Measurements from ENCODE around the gene LRAT. TPM values are rescaled to one million over a fixed set of nuclear protein-coding genes. Genes with fewer than 3 reads are reported as not detected.
A peak's percentile ranks its signal among the peaks of the same experiment; 100 is the strongest.

LRAT gene
- total and polyA plus RNA-seq, 9 of the 15 experiments (the other 6 are each of a cell fraction or from before 2014, with no cell fraction given) = 0.03 to 0.41 (median 0.07) TPM; not detected in 4

DNA sequence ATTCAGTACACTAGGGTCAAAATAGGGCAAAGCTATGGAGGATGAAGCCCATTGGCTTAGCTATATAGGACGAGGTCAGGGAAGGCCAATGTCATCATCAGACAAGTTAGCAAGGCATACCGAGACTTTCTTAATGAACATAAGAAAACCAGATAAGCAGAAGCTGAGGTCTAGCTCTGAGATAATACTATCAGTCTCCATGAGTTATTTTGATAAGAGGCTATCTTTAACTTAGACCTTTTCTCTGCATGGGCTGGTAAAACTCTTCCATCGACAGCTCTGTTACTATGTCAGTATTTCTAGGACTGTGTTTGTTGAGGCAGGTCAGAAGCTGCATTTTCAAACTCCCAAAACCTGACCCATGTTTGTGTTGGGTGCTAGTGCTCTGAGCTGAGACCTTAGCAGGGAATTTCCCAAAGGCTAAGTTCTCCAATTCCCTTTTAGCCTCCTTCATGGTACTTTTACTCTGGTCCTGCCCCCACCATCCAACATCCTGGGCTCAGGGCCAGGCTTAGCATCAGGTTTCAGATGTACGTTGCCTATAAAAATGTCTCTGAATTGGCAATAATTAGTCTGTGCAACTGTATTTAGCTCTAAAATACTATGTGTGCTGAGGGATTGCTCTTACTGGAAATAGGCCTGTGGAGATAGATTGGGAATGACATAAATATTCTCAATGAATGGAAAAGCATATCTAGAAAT, 29.3 kb upstream of the LRAT start (continued):
- TF ChIP-seq, protein P1, sequence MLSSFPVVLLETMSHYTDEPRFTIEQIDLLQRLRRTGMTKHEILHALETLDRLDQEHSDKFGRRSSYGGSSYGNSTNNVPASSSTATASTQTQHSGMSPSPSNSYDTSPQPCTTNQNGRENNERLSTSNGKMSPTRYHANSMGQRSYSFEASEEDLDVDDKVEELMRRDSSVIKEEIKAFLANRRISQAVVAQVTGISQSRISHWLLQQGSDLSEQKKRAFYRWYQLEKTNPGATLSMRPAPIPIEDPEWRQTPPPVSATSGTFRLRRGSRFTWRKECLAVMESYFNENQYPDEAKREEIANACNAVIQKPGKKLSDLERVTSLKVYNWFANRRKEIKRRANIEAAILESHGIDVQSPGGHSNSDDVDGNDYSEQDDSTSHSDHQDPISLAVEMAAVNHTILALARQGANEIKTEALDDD (IDR thresholded peaks at IDR 0.05) = peak; percentile 71
- TF ChIP-seq TEAD4 (IDR thresholded peaks at IDR 0.05; ENCODE audit: low read length) = peak; percentile 75
- TF ChIP-seq TEAD4 (CRISPR knock-in tag; IDR thresholded peaks at IDR 0.05; ENCODE audit: borderline replicate concordance) = no peak
- peak; percentile 45 for TF ChIP-seq TAL1 (IDR thresholded peaks at IDR 0.05)
- TF ChIP-seq CCNT2 (IDR thresholded peaks at IDR 0.05; ENCODE audit: borderline replicate concordance, extremely low read depth, insufficient read length, low read depth, low read length) = peak; percentile 30
- 0 out of 2 replicates have a peak, but pooled peaks have one; percentile 45 for TF ChIP-seq EP300 (IDR thresholded peaks at IDR 0.05; ENCODE audit: low read length)
- TF ChIP-seq, protein P2, sequence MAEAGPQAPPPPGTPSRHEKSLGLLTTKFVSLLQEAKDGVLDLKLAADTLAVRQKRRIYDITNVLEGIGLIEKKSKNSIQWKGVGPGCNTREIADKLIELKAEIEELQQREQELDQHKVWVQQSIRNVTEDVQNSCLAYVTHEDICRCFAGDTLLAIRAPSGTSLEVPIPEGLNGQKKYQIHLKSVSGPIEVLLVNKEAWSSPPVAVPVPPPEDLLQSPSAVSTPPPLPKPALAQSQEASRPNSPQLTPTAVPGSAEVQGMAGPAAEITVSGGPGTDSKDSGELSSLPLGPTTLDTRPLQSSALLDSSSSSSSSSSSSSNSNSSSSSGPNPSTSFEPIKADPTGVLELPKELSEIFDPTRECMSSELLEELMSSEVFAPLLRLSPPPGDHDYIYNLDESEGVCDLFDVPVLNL (CRISPR knock-in tag; IDR thresholded peaks at IDR 0.05; ENCODE audit: low read depth) = no peak
- peak; percentile 40 for TF ChIP-seq CBFA2T3 (IDR thresholded peaks at IDR 0.05)
- TF ChIP-seq, protein P3, sequence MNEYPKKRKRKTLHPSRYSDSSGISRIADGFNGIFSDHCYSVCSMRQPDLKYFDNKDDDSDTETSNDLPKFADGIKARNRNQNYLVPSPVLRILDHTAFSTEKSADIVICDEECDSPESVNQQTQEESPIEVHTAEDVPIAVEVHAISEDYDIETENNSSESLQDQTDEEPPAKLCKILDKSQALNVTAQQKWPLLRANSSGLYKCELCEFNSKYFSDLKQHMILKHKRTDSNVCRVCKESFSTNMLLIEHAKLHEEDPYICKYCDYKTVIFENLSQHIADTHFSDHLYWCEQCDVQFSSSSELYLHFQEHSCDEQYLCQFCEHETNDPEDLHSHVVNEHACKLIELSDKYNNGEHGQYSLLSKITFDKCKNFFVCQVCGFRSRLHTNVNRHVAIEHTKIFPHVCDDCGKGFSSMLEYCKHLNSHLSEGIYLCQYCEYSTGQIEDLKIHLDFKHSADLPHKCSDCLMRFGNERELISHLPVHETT (CRISPR knock-in tag; conservative IDR thresholded peaks at IDR 0.05 in 1 of 2, IDR thresholded peaks at IDR 0.05 in 1 of 2) = no peak
- no peak for TF ChIP-seq POLR2A (conservative IDR thresholded peaks at IDR 0.05)
- TF ChIP-seq FOSL1 (tag; conservative IDR thresholded peaks at IDR 0.05) = 0 out of 2 replicates have a peak, but pooled peaks have one; percentile 30
- TF ChIP-seq POLR2H (tag; IDR thresholded peaks at IDR 0.05; ENCODE audit: low read depth) = no peak
- TF ChIP-seq, protein P4, sequence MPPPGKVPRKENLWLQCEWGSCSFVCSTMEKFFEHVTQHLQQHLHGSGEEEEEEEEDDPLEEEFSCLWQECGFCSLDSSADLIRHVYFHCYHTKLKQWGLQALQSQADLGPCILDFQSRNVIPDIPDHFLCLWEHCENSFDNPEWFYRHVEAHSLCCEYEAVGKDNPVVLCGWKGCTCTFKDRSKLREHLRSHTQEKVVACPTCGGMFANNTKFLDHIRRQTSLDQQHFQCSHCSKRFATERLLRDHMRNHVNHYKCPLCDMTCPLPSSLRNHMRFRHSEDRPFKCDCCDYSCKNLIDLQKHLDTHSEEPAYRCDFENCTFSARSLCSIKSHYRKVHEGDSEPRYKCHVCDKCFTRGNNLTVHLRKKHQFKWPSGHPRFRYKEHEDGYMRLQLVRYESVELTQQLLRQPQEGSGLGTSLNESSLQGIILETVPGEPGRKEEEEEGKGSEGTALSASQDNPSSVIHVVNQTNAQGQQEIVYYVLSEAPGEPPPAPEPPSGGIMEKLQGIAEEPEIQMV (tag; conservative IDR thresholded peaks at IDR 0.05; ENCODE audit: low read depth) = no peak
- TF ChIP-seq SIN3B (IDR thresholded peaks at IDR 0.05; ENCODE audit: low read depth) = no peak
- TF ChIP-seq ZNF75A (CRISPR knock-in tag; IDR thresholded peaks at IDR 0.05) = no peak
- TF ChIP-seq ZSCAN32 (CRISPR knock-in tag; IDR thresholded peaks at IDR 0.05) = no peak
- TF ChIP-seq CHD2 (IDR thresholded peaks at IDR 0.05; ENCODE audit: low read depth, low read length) = no peak
- no peak for TF ChIP-seq ZNF274 (IDR thresholded peaks at IDR 0.05; ENCODE audit: borderline replicate concordance, low read depth, low read length)
- TF ChIP-seq STAT5B (CRISPR knock-in tag; IDR thresholded peaks at IDR 0.05) = no peak
- TF ChIP-seq RNF2 (IDR thresholded peaks at IDR 0.05) = no peak
- TF ChIP-seq, protein P5, sequence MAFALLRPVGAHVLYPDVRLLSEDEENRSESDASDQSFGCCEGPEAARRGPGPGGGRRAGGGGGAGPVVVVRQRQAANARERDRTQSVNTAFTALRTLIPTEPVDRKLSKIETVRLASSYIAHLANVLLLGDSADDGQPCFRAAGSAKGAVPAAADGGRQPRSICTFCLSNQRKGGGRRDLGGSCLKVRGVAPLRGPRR (CRISPR knock-in tag; IDR thresholded peaks at IDR 0.05) = no peak
- peak; percentile 57; the same call in 1 of the 2 replicates for TF ChIP-seq ZNF766 (CRISPR knock-in tag; conservative IDR thresholded peaks at IDR 0.05)

Data from K562 (cell line).